ENCODE measurements around the gene RELT. TPM values are rescaled to one million over a fixed set of nuclear protein-coding genes. Genes with fewer than 3 reads are reported as not detected.

RELT gene
- total RNA-seq, 2 experiments from 2014 or later = 26.6 to 29.6 TPM

DNA sequence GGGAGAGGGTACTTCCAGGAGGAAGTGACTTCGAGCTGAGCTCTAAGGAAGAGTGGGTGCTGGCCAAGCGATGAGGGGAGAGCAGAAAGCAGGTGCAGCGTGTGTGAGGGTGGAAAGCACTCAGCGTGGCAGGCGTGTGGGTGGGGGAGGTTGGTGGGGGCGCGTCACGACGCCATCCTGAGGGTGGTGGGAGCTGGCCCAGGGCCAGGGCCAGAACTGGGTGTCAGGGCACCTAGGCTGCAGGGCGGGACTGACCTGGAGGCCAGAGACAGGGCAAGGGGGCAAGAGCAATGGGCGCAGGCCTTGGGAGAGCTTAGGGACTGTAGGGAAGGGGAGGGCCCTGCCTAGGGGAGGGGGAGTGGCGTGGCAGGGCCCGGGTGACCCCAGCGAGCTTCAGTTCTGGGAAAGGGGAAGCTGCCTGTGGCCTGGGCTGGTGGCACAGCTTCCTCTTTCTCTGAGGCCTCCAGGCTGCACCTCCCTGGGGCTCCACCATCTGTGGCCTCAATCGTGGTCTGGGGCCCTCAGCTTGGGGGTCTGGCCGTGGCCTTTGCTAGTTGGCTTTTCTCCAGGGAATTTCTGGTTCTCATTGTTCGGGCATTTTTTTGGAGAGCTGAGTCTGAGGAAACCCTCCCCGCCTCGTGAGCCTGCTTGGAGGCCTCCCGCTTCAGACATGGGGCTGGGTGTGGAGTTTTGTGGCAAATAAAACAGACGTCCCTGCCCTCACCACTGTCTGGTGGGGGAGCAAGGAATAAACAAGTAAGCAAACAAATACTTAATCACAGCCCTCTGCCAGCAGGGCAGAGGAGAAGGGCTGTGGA is 8.9 kb downstream of the RELT start:
- peaks cover 3% of the 10 kb centered on the region for H3K36me3 Mint-ChIP-seq (ENCODE audit: low read depth)
- H3K9me3 Mint-ChIP-seq = no peaks in the 10 kb centered on the region
- intact Hi-C loops (cut with micrococcal nuclease) = no loop called here
- POLR2A ChIA-PET = interaction anchor here (0.8 to 1.4 kb wide), 3 partner anchors 14 to 638 kb away, joined by 3 read pairs; no protein-coding TSS in a partner anchor
- ATAC-seq (peak; percentile 84), DNase-seq (peak; percentile 67)
- peak overlapping the region; percentile 32 for H3K4me3 Mint-ChIP-seq
- CTCF ChIA-PET = interaction anchor here (0.8 to 4.7 kb wide), 11 partner anchors 8 to 276 kb away, joined by 3 to 28 read pairs (median 4); no protein-coding TSS in a partner anchor
- TF ChIP-seq, protein P1, sequence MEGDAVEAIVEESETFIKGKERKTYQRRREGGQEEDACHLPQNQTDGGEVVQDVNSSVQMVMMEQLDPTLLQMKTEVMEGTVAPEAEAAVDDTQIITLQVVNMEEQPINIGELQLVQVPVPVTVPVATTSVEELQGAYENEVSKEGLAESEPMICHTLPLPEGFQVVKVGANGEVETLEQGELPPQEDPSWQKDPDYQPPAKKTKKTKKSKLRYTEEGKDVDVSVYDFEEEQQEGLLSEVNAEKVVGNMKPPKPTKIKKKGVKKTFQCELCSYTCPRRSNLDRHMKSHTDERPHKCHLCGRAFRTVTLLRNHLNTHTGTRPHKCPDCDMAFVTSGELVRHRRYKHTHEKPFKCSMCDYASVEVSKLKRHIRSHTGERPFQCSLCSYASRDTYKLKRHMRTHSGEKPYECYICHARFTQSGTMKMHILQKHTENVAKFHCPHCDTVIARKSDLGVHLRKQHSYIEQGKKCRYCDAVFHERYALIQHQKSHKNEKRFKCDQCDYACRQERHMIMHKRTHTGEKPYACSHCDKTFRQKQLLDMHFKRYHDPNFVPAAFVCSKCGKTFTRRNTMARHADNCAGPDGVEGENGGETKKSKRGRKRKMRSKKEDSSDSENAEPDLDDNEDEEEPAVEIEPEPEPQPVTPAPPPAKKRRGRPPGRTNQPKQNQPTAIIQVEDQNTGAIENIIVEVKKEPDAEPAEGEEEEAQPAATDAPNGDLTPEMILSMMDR (IDR thresholded peaks at IDR 0.05) = no peak
- H3K27me3 Mint-ChIP-seq = no peaks in the 10 kb centered on the region
- H3K27ac Mint-ChIP-seq = peak overlapping the region; percentile 72
- H3K4me1 Mint-ChIP-seq (ENCODE audit: low read depth) = peaks cover 59% of the 10 kb centered on the region

DNA sequence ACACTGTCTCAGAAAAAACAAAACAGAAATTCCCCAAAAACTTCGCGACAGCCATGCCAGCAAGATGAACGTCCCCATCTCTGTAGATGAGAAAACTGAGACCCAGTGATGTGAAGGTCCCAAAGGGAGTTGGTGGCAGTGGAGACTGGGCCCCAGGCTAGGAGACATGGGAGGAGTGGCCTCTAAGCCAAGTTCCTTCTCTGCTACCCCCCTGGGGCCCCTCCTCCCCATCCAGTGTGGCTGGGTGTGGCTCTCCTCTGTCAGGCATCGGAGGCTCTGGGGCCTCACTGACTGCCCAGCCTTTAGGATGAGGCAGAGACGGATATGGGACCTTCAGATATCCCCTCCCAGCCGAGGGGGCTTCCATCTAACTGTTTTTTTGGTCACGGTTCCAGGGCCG is 9.8 kb downstream of the RELT start:
- no peaks in the 10 kb centered on the region for H3K9me3 Mint-ChIP-seq
- intact Hi-C loops (cut with micrococcal nuclease) = no loop called here
- H3K27me3 Mint-ChIP-seq = no peaks in the 10 kb centered on the region
- TF ChIP-seq, protein P1 (IDR thresholded peaks at IDR 0.05) = no peak
- H3K4me1 Mint-ChIP-seq (ENCODE audit: low read depth) = peaks cover 57% of the 10 kb centered on the region
- peaks cover 3% of the 10 kb centered on the region for H3K36me3 Mint-ChIP-seq (ENCODE audit: low read depth)
- ChIA-PET CTCF (interaction anchor here (1.0 to 1.9 kb wide), 2 partner anchors 11 to 17 kb away, joined by 4 read pairs; no protein-coding TSS in a partner anchor), POLR2A (interaction anchor here (0.7 to 1.4 kb wide), 2 partner anchors 34 to 447 kb away, joined by 3 read pairs; no protein-coding TSS in a partner anchor)
- DNase-seq (no peak), ATAC-seq (no peak)
- no peak overlapping the region for H3K4me3 Mint-ChIP-seq
- peak overlapping the region; percentile 72 for H3K27ac Mint-ChIP-seq

DNA sequence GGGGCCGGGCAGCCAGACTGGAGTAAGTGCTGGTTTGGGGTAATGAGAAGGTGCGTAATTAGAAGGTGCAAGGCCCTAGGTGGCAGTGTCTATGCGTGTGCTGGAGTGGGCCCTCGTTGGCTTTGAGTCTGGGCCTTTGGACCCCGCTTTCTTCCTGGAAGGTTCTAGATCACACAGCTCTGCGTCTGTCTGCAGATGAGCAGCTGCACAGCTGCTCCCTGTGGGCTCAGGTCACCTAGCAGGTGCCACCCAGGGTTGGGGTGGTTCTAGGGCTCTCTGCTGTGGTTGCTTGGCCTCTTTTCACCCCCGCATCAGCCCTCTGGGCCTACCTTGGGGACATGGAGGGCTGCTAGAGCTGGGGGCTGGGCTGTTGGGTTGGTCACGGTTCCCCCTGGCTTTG is 10.3 kb downstream of the RELT start:
- CTCF ChIA-PET = interaction anchor here (1.3 to 4.0 kb wide), 2 partner anchors 13 to 35 kb away, joined by 3 to 18 read pairs; no protein-coding TSS in a partner anchor
- TF ChIP-seq, protein P1 (IDR thresholded peaks at IDR 0.05) = no peak
- no peak overlapping the region for H3K4me3 Mint-ChIP-seq

DNA sequence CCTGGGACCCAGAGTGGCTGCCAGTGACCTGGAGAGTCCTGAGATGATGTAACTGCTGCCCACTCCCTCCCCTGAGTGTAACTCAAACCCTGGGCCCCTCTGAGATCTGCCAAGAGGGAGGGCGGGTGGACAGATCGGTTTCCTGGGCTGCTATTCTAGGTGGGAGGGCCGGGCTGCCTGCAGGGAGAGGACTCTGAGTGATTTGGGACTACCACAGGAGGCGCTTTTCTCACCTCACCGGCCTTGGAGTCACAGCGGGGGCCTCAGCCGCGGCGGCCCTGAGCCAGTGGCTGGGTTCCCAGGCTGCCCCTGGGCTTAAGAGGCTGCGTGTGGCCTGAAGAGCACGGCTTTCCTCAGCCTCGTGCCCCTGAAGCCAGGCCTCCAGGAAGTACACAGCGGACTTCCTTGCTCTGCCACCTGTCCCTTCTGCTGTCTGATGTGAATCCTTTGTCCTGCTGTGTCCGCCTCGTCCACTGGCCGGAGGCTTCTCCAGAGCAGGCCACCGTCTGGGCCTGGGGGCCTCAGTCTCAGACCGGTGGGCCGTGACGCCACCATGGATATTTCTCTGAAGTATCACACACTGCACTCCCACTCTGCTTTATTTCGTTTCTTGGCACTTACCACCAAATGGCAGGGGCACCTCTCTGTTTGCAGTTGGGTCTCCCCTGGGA is 11.5 kb downstream of the RELT start:
- CTCF ChIA-PET = interaction anchor here (0.9 to 4.0 kb wide), 3 partner anchors 9 to 36 kb away, joined by 3 to 18 read pairs (median 3); no protein-coding TSS in a partner anchor
- Mint-ChIP-seq H3K36me3 (ENCODE audit: low read depth) (peaks cover 8% of the 10 kb centered on the region), H3K4me3 (no peak overlapping the region), H3K27me3 (no peaks in the 10 kb centered on the region), H3K9me3 (no peaks in the 10 kb centered on the region), H3K4me1 (ENCODE audit: low read depth) (peaks cover 47% of the 10 kb centered on the region), H3K27ac (peak overlapping the region; percentile 34)
- POLR2A ChIA-PET = interaction anchor here (1.3 to 2.2 kb wide), 2 partner anchors 8 to 11 kb away, joined by 3 to 6 read pairs; no protein-coding TSS in a partner anchor
- intact Hi-C loops (cut with micrococcal nuclease) = no loop called here
- DNase-seq = no peak
- no peak for ATAC-seq
- TF ChIP-seq, protein P1 (IDR thresholded peaks at IDR 0.05) = no peak

More for the DNA sequence above, 10.3 kb downstream of the RELT start:
- POLR2A ChIA-PET = interaction anchor here (0.8 to 2.2 kb wide), 3 partner anchors 9 to 34 kb away, joined by 3 to 6 read pairs (median 3); no protein-coding TSS in a partner anchor
- Mint-ChIP-seq H3K36me3 (ENCODE audit: low read depth) (peaks cover 3% of the 10 kb centered on the region), H3K27ac (peak overlapping the region; percentile 72), H3K27me3 (no peaks in the 10 kb centered on the region), H3K4me1 (ENCODE audit: low read depth) (peaks cover 57% of the 10 kb centered on the region), H3K9me3 (no peaks in the 10 kb centered on the region)
- no peak for DNase-seq
- ATAC-seq = no peak
- intact Hi-C loops (cut with micrococcal nuclease) = no loop called here

All from activated CD8-positive, alpha-beta T cell treated with anti-CD3 and anti-CD28 coated beads for 36 hours (primary cell).